Peyer's patch (tissue), 4 donors: ENCODE measurements around the gene TMEM167B.

Experiments
- POLR2A ChIP-seq, 2 donors: fragments of 450-650 bp; IDR thresholded peaks; one replicate each; pipeline ENCODE4 v1.5.1; 2017; ENCODE audit warnings: antibody characterized with exemption in 2 of 2, mild to moderate bottlenecking in 2 of 2, moderate library complexity in 2 of 2
- TF ChIP-seq, protein P1 (sequence below), 6 experiments: fragments of 450-650 bp in 4 of 6; fragments of 200-600 bp in 2 of 6; sonication (generic) in 1 of 6; IDR thresholded peaks; one replicate each; pipeline ENCODE4 v1.5.1; 2017 to 2019; ENCODE audit warnings: antibody characterized with exemption in 6 of 6, mild to moderate bottlenecking in 3 of 6, moderate library complexity in 1 of 6

DNA sequence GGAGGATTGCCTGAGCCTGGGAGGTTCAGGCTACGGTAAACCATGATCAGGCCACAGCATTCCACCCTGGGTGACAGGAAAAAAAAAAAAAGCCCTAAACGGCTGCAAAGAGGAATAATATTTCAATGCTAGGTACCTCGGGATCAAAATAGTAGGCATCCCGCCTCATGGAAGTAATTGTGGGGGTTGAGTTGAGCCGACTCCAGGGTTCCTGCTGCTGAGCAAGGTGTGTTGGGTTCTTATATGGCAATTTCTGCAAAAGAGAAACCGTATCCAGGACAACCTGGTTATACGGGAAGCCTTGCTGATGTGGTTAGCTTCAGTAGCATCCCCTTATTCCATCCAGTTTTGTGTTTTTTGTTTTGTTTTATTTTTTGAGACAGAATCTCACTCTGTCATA, 17.2 kb downstream of the TMEM167B start:
- TF ChIP-seq, protein P1, sequence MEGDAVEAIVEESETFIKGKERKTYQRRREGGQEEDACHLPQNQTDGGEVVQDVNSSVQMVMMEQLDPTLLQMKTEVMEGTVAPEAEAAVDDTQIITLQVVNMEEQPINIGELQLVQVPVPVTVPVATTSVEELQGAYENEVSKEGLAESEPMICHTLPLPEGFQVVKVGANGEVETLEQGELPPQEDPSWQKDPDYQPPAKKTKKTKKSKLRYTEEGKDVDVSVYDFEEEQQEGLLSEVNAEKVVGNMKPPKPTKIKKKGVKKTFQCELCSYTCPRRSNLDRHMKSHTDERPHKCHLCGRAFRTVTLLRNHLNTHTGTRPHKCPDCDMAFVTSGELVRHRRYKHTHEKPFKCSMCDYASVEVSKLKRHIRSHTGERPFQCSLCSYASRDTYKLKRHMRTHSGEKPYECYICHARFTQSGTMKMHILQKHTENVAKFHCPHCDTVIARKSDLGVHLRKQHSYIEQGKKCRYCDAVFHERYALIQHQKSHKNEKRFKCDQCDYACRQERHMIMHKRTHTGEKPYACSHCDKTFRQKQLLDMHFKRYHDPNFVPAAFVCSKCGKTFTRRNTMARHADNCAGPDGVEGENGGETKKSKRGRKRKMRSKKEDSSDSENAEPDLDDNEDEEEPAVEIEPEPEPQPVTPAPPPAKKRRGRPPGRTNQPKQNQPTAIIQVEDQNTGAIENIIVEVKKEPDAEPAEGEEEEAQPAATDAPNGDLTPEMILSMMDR (IDR thresholded peaks at IDR 0.05) = no peak
- no peak for TF ChIP-seq POLR2A (IDR thresholded peaks at IDR 0.05)
